NCI-H1417 (cell line): ENCODE measurements around the gene ATP5PD.
A peak's percentile ranks its signal among the peaks of the same experiment; 100 is the strongest.

Experiments used
- DNase-seq, 3 experiments: peaks; one replicate each; lab custom pipeline; 2025; lab: John Stamatoyannopoulos, UW

ATP5PD gene

DNA sequence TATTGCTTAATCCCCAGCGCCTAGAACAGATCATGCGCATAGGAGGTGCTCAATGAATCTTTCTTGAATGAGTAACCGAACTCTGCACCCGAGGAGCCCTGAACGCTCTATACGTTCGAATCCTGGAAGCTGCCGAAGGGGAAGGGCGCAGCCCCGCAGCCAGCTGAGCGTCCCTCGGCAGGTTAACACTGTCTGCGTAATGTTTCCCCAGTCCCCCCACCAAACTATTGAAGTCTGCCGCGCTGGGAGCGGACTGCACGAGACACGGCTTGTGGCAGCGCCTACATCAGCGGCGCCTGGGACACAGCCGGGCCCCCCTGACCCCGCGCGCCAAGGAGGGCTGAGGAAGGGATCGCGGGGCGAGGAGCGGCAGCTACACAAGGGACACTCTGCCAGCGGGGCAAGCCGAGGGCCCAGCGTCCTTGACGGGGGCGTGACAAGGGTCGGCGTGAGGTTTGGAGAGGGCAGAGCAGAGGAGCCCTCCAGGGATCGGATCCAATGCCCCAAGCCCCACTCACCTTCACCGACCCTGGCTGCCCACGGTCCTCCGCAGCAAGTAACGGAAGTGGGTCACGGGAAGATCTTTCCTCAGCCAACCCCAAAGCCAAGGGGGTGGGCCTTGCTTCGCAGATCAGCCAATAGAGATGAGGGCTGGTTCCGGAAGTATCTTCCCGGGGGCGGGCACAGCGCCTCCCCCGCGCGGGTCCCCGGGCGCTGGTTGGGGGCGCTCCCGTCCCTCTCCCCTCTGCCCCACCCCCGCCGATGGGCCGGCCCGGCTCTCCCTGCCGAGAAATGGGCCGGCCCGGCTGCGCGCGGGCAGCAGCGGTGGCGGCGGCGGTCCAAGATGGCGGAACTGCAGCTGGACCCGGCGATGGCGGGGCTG is at the start of gene ATP5PD, which contains the start of gene KCTD2:
TSS of gene ATP5PD (minus strand) at position 563 of the 883 bp plus-strand sequence. CDS start 4,319 bp downstream, outside the sequence.
TSS of gene KCTD2 (plus strand) at position 819 of the 883 bp plus-strand sequence. CDS start at position 845, 26 bp downstream.
- DNase-seq, result peak; percentile 96 to 97 (median 97)

DNA sequence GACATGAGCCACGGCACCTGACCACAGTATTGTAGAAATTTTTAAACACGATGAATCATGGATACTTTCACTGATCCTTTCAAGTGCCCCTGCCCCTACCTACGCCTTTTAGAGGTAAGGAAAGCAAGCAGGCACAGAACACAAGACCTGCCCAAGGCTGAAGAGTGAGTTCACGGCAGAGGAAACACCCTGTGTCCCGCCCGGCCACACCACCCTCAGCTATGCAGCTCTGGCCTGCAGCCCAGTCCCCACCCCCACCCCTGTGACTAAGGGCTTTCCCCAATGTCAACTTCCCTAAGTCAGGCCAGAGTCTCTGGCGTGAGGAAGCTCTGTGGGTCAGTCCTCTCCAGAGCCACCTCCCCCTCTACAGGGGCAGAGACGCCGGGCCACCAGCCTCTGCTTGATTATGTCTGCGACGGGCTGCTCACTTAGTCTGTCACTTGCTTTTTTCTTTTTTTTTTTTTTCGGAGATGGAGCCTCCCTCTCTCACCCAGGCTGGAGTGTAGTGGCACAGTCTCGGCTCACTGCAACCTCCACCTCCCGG is 49.4 kb upstream of the ATP5PD start:
- DNase-seq, result no peak

DNA sequence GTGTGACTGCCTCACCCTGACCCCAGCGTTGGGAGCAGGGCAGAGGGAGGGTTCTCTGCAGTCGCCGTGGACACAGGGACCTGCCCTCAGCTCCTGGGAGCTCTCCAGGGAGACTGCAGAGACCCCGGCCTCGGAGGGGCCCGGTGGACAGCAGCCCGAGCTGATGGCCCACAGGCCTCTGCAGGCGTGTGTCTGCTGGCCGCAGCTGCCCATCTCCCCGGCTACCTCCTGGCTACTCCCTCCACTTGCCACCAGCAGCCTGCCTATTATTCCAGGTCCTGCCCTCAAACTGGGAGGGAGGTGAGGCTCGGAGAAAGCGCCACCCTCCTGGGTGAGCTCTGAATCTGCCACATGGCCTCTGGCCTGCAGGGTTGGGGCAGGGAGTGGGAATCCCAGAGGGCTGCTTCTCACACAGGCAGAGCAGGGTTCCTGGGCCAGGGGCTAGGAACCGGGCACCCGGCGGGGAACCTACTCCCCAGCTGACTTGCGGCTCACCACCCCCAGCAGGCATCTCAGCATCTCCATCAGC is 48.2 kb upstream of the ATP5PD start:
- DNase-seq, result no peak

DNA sequence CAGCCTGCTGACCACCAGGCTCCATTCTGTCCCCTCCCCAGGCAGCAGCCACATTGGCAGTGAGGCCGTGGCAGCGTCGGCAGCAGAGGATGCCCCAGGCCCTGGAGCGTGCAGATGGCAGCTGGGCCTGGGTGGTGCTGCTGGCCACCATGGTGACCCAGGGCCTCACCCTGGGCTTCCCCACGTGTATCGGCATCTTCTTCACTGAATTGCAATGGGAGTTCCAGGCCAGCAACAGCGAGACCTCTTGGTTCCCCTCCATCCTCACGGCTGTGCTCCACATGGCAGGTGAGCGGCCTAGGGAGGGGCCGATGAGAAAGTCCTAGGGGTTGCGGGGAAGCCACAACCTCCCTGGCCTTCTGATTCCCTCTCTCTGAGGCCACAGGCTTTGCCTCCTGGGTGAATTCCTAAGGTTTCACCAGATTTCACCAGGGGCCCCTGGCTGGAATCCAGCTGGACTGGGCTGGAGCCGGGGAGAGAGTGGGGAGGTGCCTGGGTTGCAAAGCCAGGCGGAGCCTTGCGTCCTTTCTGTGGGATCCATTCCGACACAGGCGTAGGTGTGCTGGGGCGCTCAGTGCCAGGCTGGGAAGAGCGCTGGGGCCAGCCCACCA is 46.9 kb upstream of the ATP5PD start:
- DNase-seq, result no peak

DNA sequence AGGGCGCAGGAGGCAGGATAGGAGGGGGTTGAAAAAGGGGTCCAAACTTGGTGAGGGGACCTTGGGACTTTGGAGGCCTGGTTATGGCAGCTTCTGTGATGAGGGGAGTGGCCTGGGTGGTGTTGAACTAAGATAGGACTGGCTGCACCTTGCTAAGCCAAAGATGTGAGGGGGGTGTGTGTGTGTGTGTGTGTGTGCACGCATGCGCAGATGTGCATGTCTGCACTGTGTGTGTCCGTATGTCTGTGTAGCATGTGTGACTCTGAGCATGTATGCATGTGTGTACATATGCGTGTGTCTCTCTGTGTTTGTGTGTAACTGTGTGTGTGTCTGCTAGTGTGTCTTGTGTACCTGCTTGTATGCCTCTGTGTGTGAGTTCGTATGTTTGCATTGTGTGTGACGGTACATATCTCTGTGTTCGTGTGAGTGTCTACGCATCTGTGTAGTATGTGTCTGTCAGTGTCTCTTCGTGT is 45.1 kb upstream of the ATP5PD start:
- no peak for DNase-seq

DNA sequence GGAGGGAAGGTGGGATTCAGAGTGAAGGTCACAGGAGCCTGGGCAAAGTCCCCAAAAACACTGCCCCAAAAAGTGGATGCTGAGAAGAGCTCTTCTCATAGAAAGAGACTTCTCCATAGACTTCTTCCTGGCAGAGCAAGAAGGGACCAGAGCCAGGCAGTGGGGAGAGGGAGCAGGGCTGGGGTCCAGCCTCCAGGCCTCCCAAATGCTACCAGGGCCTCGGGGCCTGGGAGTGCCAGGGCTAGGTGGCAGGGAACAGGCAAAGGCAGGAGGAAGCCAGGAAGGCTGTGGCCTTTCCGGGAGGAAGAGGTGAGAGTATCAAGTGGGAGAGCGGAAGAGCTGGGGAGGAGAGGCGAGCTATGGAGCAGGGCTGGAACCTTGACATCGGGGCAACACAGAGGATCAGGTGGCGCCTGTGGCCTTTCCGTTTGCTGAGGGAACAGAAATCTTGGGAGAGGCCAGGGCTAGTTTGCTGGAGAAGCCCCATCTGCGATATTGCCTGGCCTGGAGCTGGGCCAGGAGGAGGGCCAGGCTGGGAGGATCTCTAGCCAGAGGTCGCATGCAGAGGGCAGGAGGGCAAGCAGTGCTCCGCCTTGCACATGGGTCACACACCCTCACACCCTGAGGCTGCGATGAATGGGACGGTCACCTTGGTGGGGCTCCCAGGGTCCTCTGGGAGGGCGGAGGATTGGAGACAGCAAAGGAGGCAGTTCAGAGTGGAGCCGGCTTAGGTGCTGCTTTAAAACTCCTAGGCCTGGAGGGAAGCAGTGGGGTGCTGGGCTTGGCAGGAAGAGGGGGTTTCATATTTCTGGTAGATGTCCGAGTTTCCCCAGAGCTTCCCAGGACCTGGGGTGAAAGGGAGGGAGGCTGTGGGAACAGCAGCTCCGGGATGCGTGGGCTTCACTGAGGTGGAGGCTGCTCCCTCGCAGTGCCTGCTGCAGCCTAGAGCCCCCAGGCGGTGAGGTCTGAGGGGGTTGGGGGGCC is 44.4 kb upstream of the ATP5PD start:
- DNase-seq, result no peak

DNA sequence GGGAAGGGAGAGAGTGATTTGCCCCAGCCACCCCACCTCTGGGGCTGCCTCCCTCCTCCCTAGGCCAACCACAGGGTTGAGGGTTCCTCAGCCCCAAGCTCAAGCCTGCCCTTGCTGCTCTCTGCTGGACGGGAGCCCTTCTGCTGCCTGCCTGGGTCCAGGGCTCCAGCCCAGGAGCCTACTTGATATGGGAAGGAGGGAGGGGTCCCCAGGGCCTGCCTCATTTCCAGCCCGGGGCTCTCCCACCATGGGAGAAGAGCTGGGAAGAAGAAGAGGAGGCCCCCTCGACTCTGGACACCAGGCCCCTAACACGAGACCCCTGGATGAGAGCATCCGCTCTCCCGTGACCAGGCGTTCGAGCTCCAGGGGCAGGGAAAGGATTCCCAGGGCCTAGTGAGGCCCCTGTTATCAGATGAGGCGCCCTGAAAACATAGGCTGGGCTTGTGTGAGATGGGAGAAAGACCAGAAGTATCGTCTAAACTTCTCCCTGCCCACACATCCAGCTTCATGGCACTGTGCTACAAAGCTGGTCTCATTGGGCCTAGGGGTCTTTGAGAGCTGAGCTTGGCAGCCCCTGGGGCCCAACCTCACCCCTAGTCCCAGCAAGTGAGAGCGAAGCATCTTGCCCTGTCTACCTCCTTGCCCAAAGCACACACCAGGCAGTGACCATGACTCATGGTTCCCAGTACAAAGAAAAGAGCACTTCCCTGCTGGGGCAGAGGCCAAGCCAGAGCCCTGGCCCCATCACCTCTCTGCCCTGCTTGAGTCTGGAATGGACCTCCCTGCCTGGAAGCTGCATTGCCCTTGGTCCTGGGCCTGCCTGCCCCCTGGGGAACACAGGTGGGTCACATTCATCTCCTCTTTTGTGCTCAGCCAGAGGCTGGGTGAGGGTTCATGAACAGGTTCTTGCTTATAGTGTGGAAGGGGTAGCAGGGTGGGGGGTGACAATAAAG is 42.0 kb upstream of the ATP5PD start:
- no peak for DNase-seq

DNA sequence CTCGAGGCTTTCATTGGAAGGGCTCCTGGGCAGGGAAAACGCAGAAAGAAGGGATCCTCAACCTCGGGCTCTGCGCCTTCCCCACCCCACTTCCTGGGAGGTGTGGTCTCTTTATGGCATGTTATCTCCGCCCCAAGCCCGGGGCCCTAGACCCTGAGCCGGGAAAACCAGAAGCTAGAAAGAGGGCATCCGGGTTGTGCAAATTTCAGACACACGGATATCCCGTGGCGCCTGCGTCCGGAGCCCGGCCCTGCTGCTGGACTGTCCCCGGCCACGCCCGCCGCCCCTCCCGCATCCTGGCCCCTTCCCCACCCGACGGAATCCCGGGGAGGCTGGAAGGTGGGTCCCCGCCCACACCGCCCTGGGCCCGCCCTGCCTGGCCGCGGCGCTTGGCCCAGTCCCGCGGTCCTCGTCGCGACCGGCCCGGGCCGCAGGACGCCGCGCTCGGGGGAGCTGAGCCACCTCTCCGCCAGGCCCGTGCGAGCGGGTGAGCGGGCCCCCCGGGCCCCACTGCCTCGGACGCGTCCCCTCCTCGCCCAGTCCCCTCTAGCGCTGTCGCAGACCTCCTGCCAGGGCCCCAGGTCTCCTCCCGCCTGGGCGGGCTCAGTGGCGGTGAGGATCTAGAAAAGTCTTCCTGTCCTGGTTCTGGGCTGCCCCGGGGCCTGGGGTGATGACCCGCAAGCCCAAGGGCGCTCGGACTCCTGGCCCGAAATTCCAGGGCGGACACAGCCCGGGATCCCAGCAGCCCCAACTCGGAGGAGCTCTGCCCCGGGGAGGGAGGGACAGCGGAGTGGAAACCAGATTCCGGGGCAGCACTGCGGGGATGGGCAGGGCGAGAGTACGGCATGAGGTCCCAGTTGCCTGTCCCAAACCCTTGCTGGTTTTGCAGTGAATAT is 41.0 kb upstream of the ATP5PD start, which contains the start of gene SLC16A5:
TSS of gene SLC16A5 (plus strand) at position 397 of the 896 bp plus-strand sequence. CDS start 5,683 bp downstream, outside the sequence.
- DNase-seq, result no peak

DNA sequence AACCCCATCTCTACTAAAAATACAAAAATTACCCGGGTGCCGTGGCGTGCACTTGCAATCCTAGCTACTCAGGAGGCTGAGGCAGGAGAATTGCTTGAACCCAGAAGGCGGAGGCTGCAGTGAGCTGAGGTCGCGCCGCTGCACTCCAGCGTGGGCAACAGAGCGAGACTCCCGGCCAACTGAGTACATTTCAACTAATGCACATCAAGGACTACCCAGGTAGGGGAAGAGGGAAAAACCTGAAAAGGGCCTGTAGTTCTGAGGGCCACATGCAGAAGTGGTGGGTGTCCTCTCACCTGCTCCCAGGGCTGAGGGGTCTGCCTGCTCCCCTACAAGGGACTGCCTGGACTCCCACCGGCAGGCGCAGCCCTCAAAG is 40.4 kb upstream of the ATP5PD start:
- DNase-seq, result no peak

DNA sequence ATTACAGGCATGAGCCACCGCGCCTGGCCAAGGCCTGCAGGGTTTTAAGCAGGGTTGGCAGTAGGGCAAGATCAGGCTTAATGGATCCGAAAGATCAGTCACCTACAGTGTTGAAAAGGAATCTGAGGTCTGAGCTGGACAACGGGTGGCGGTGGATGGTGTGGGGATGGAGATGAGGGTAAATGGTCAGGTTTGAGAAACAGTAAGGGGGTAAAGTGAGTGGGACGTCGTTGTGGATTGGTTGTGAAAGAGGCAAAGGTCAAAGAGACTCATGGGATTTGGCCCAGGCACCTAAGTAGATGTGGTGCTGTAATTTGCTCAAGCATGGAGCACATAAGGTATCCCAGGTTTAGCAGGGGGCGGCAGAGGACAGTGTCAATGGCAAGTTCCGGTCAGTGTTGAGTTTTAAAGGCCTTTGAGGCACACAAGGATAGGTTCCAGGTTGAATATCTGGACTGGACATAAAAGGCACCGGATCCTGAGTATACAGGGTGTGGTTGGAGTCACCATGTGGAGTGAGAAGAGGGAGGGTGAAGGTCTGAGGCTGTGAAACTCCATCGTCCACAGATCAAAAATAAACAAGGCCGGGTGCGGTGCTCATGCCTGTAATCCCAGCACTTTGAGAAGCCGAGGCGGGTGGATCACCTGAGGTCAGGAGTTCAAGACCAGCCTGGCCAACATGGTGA is 39.9 kb upstream of the ATP5PD start:
- no peak for DNase-seq

DNA sequence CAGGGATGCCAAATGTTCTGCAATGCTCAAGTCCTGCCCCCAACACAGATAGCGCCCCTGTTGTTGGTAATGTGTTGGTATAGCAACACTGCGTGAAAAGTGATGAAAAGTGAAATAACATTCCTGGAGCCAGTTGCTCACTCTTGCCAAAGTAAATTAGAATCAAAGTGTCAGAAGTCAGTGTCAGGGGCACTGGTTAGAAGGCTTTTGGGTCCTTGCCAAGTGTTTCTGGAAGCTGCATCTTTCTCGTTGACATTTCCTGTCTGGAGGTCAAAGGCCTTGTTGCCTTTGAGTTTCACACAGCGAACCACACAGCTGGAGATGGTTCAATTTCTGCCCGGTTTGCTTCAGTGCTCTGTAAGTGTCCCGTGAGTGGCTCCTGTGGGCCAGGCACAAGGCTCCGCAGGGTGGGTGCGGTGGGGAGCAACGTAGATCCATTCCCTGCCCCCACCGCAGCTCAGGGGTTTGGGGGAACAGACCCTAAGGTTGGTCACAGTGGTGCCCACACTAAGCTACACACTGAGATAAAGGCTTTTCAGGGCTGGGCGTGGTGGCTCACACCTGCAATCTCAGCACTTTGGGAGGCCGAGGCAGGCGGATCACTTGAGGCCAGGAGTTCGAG is 37.4 kb upstream of the ATP5PD start:
- DNase-seq, result peak in 1 of 3 experiments; percentile 10

DNA sequence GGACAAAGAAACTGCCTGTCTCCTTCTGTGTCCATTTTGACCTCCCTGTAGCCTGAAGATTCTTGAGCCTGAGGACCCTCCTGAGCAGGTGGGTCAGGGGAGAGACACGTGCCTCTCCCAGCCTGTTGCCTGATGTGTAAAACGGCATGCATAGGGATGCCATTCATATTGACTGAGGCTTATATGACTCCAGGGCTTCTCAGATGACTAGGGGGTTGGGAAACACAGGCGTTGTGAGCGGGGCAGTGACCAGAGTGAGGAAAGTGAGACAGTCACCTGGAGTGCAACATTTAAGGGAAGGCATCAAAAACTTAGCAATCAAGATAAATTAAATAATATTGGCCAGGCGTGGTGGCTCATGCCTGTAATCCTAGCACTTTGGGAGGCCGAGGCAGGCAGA is 35.9 kb upstream of the ATP5PD start:
- DNase-seq, result no peak

DNA sequence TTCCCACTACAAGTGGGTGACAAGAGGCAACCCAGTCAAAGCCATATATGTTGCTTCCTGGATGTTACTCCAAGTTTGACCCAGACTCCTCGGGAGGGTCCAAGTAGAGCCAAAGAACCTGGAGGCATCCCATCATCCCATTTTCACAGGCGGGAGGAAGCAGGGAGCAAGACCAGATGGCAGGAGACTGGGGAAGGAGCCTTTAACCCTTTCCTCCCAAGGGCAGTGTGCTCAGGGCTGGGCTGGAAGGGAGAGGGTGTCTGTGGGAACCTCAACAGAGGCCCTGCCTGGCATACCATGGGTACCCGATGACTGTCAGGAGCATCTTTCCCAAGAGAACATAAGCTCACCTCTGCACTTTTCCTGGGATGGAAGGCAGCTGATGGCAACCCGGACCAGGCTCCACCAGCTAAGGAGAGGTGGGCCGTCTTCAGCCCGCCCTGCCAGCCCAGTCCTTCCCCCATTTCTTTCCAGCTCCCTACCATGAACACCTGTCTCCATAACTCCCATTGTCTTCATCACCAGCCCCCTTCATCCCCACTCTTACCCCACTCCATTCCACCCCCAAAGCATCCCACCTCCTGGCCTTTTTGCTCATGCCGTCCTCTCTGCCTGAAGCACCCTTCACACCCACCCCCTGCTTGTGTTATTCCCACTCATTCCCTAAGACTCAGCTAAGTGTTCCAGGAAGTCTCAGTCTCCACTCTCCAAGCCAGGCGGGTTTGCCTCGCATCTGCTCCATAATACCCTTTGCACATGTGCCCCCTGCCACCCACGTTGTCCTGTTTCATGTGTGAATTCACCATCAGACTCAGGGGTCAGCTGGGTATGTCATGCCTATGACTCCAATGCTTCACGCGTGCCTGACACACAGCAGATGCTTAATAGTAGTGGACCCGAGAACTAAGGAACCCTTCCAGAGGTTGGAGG is 35.1 kb upstream of the ATP5PD start:
- no peak for DNase-seq

DNA sequence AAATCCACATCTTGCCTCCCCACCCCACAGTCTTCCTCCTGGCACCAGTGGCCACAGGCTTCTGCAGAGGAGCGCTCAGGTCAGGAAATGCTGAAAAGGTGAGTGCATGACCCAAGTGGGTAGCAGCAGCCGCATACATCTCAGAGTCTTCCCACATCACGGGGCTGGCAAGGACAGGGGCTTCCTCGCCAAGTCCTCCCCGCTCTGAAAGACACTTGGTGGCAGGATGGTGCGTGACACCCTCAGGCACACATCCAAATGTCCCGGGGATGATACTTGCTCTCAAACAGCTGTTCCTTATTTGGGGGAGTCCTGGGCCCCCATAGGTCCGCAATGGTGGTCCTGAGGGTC is 32.2 kb upstream of the ATP5PD start:
- DNase-seq, result no peak

DNA sequence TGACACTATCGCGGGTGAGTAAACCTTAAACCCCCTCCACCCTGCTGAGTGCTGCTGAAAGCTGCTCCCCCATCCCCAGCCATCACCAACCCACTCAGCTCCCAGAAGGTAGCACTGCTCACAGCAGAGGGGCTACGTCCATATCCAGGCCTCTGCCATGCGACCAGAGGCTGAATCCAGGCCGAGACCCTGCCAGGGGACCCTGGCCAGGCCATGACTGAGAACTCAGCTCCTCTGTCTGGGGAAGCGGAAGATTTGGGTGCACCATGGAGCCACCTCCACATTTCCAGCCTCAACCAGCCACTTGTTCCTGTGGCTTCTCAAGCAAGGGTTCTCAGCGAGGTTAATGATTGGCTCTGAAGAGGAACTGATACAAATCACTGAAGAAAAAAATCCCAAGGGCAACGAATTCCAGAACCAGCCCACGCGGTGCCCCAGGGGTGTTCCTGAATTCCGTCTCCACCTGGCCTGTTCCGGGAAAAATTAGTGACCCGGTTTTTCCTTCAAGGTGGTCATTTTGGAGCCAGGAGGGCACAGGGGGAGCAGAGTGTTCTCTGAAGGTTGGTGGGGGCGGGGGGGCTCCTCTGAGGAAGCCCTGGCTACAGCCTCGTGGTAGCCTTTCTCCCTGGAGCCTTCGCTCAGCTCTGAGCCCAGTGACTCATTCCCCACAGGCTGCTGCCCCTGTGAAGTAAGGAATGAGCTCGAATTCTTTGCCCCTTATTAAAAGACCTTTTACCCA is 31.7 kb upstream of the ATP5PD start:
- no peak for DNase-seq
